Endodermal cell (in vitro differentiated cells): Measurements from ENCODE around the gene KCTD1. TPM values are rescaled to one million over a fixed set of nuclear protein-coding genes. Genes with fewer than 3 reads are reported as not detected.

Source experiments
- DNase-seq: peaks from one replicate; pipeline ENCODE4 v3.0.0-alpha.2; 2017
- H3K27ac ChIP-seq: 2 replicates; pipeline ENCODE4 v1.5.1; 2013; ENCODE audit warnings: mild to moderate bottlenecking, low read depth, low read length, moderate library complexity
- H3K27me3 ChIP-seq: 2 replicates; pipeline ENCODE4 v1.6.1; 2013; ENCODE audit warnings: mild to moderate bottlenecking, low read length, moderate library complexity; ENCODE audit not compliant: insufficient read depth, control insufficient read depth, poor library complexity, severe bottlenecking
- H3K36me3 ChIP-seq: 2 replicates; pipeline ENCODE4 v1.7.0; 2013; ENCODE audit warnings: mild to moderate bottlenecking, low read length, moderate library complexity; ENCODE audit not compliant: control insufficient read depth, insufficient read depth
- H3K4me1 ChIP-seq: one replicate; pipeline ENCODE4 v1.7.0; 2013; ENCODE audit warnings: low read length; ENCODE audit not compliant: control insufficient read depth, insufficient read depth
- H3K4me3 ChIP-seq: 2 replicates; pipeline ENCODE4 v1.5.1; 2013; ENCODE audit warnings: mild to moderate bottlenecking, low read length, moderate library complexity
- H3K9ac ChIP-seq: 2 replicates; pipeline ENCODE4 v1.6.1; 2013; ENCODE audit warnings: mild to moderate bottlenecking, low read length, moderate library complexity; ENCODE audit not compliant: poor library complexity, severe bottlenecking; ENCODE audit errors: extremely low read depth
- H3K9me3 ChIP-seq: 2 replicates; pipeline ENCODE4 v1.6.1; 2013; ENCODE audit warnings: mild to moderate bottlenecking, low read length, moderate library complexity; ENCODE audit not compliant: control insufficient read depth
- H3K27ac Mint-ChIP-seq: 2 replicates; pipeline ENCODE4 v1.8.0; 2020; ENCODE audit warnings: mixed read lengths
- H3K27me3 Mint-ChIP-seq: 2 replicates; pipeline ENCODE4 v1.8.0; 2021; ENCODE audit warnings: mild to moderate bottlenecking, mixed read lengths; ENCODE audit not compliant: insufficient read depth
- H3K36me3 Mint-ChIP-seq: 2 replicates; pipeline ENCODE4 v1.8.0; 2020; ENCODE audit warnings: low read depth, mixed read lengths
- H3K4me1 Mint-ChIP-seq: 2 replicates; pipeline ENCODE4 v1.8.0; 2020; ENCODE audit warnings: mixed read lengths
- H3K4me3 Mint-ChIP-seq: 2 replicates; pipeline ENCODE4 v1.8.0; 2020; ENCODE audit warnings: mild to moderate bottlenecking, moderate library complexity, mixed read lengths
- H3K9me3 Mint-ChIP-seq: 2 replicates; pipeline ENCODE4 v1.8.0; 2020; ENCODE audit warnings: mild to moderate bottlenecking, mixed read lengths
- CTCF ChIP-seq: fragments of 200-600 bp; sonication (generic); conservative IDR thresholded peaks from 2 replicates; pipeline ENCODE4 v1.5.0; 2021; ENCODE audit warnings: antibody characterized with exemption, mild to moderate bottlenecking
- WGBS, 2 experiments: methylation state at CpG; one replicate each; pipeline versions ENCODE4 v1.1.5 to v1.1.7; 2013; ENCODE audit warnings: missing lambda C conversion rate in 2 of 2, mixed read lengths in 1 of 2; ENCODE audit not compliant: insufficient coverage in 1 of 2, insufficient read length in 1 of 2; 5-methylcytosine and 5-hydroxymethylcytosine counted together
- total RNA-seq, 2 donors: library from RNA; stranded (reverse); fragmentation: NEBNext Ultra II Directional in 1 of 2; extraction: Animal tissue kit (Norgen Biotek cat#: 25700) in 1 of 2; gene quantifications; 2 replicates in 1 of 2; 3 replicates in 1 of 2; pipeline ENCODE4 v1.2.1, GENCODE V29; 2021

Gene KCTD1
- total RNA-seq, 2 donors from 2014 or later = 6.8 to 7.3 TPM

- peaks cover 87% of the 10 kb centered on the region for H3K27me3 Mint-ChIP-seq
- peaks cover 6% of the 10 kb centered on the region for H3K9me3 ChIP-seq
- H3K27me3 ChIP-seq = peaks cover 75% of the 10 kb centered on the region
- peaks cover 12% of the 10 kb centered on the region for H3K4me1 Mint-ChIP-seq
- H3K9me3 Mint-ChIP-seq = peaks cover 5% of the 10 kb centered on the region
- no peak for TF ChIP-seq CTCF
- no peak for DNase-seq
- no peaks in the 10 kb centered on the region for H3K36me3 Mint-ChIP-seq
- H3K4me3 ChIP-seq = no peak overlapping the region
- H3K4me1 ChIP-seq = no peaks in the 10 kb centered on the region
- H3K9ac ChIP-seq = no peak overlapping the region
- 67 to 100% methylated on average over 1 to 2 of the region's 2 CpGs for WGBS, 2 experiments
- no peak overlapping the region for H3K27ac Mint-ChIP-seq
- H3K36me3 ChIP-seq = no peaks in the 10 kb centered on the region
- no peak overlapping the region for H3K27ac ChIP-seq
- H3K4me3 Mint-ChIP-seq = no peak overlapping the region
These were observed 14.2 kb upstream of the KCTD1 start for GRCh38 chr18:26562568-26562967.

GRCh38 chr18:26561769-26562168, 13.4 kb upstream of the KCTD1 start:
- no peak overlapping the region for H3K4me3 Mint-ChIP-seq
- Histone ChIP-seq H3K27me3 (peaks cover 83% of the 10 kb centered on the region), H3K4me3 (no peak overlapping the region), H3K36me3 (no peaks in the 10 kb centered on the region), H3K4me1 (no peaks in the 10 kb centered on the region), H3K9ac (no peak overlapping the region), H3K9me3 (peaks cover 6% of the 10 kb centered on the region), H3K27ac (no peak overlapping the region)
- H3K27ac Mint-ChIP-seq = no peak overlapping the region
- 84 to 92% methylated on average over 3 to 5 of the region's 5 CpGs for WGBS, 2 experiments
- peaks cover 5% of the 10 kb centered on the region for H3K9me3 Mint-ChIP-seq
- peaks cover 92% of the 10 kb centered on the region for H3K27me3 Mint-ChIP-seq
- no peaks in the 10 kb centered on the region for H3K36me3 Mint-ChIP-seq
- H3K4me1 Mint-ChIP-seq = peaks cover 7% of the 10 kb centered on the region
- no peak for TF ChIP-seq CTCF
- no peak for DNase-seq

- Mint-ChIP-seq H3K9me3 (no peaks in the 10 kb centered on the region), H3K4me3 (no peak overlapping the region), H3K4me1 (no peaks in the 10 kb centered on the region), H3K36me3 (no peaks in the 10 kb centered on the region), H3K27ac (no peak overlapping the region), H3K27me3 (peaks cover 94% of the 10 kb centered on the region)
- DNase-seq = no peak
- Histone ChIP-seq H3K27me3 (peaks cover 88% of the 10 kb centered on the region), H3K9me3 (no peaks in the 10 kb centered on the region), H3K4me3 (no peak overlapping the region), H3K4me1 (no peaks in the 10 kb centered on the region), H3K9ac (no peak overlapping the region), H3K27ac (no peak overlapping the region), H3K36me3 (no peaks in the 10 kb centered on the region)
- 83 to 100% methylated on average over 1 to 3 of the region's 3 CpGs for WGBS, 2 experiments
- TF ChIP-seq CTCF = no peak
These were observed 8.2 kb upstream of the KCTD1 start for GRCh38 chr18:26556573-26556972.
